Kidney epithelial cell (primary cell): Measurements from ENCODE around the gene PCSK5. TPM values are rescaled to one million over a fixed set of nuclear protein-coding genes. Genes with fewer than 3 reads are reported as not detected.

Experiments
- DNase-seq: peaks from one replicate; pipeline ENCODE4 v3.0.0-alpha.2; 2010; ENCODE audit warnings: low read depth
- H3K27me3 ChIP-seq: 2 replicates; pipeline ENCODE4 v1.6.0; 2011; ENCODE audit warnings: low read length; ENCODE audit not compliant: control insufficient read depth, insufficient read depth
- H3K36me3 ChIP-seq: 2 replicates; pipeline ENCODE4 v1.5.1; 2011; ENCODE audit warnings: low read length; ENCODE audit not compliant: control insufficient read depth, insufficient read depth
- H3K4me3 ChIP-seq: 2 replicates; pipeline ENCODE4 v1.5.1; 2011; ENCODE audit warnings: low read depth, mild to moderate bottlenecking, control low read depth, low read length
- CTCF ChIP-seq: IDR thresholded peaks from 2 replicates; pipeline ENCODE4 v1.5.1; 2011; ENCODE audit warnings: mild to moderate bottlenecking, moderate library complexity, low read length, control low read depth, inconsistent platforms; ENCODE audit not compliant: insufficient read depth, poor library complexity, severe bottlenecking
- total RNA-seq: library from RNA; depleted of rRNA; stranded (reverse); fragments of >200 nt; gene quantifications from 2 replicates; pipeline ENCODE4 v1.2.3, GENCODE V29; 2015

Gene PCSK5
- total RNA-seq, 1 donor from 2014 or later, result 3.8 TPM

GRCh38 chr9:76135902-76136301 lies 245.4 kb downstream of the PCSK5 start:
- no peaks in the 10 kb centered on the region for H3K36me3 ChIP-seq
- H3K4me3 ChIP-seq, result no peak overlapping the region
- no peak for TF ChIP-seq CTCF
- no peaks in the 10 kb centered on the region for H3K27me3 ChIP-seq
- no peak for DNase-seq

GRCh38 chr9:76136986-76137385 lies 246.5 kb downstream of the PCSK5 start:
- H3K27me3 ChIP-seq, result no peaks in the 10 kb centered on the region
- DNase-seq, result peak; percentile 31

GRCh38 chr9:76137931-76138330 lies 247.5 kb downstream of the PCSK5 start:
- no peak overlapping the region for H3K4me3 ChIP-seq
- DNase-seq, result no peak
- no peak for TF ChIP-seq CTCF
- no peaks in the 10 kb centered on the region for H3K27me3 ChIP-seq
- no peaks in the 10 kb centered on the region for H3K36me3 ChIP-seq

More at GRCh38 chr9:76136986-76137385, 246.5 kb downstream of the PCSK5 start:
- Histone ChIP-seq H3K4me3 (no peak overlapping the region), H3K36me3 (no peaks in the 10 kb centered on the region)
- TF ChIP-seq CTCF, result no peak

- no peak for DNase-seq
- H3K27me3 ChIP-seq, result no peaks in the 10 kb centered on the region
- no peak for TF ChIP-seq CTCF
- no peak overlapping the region for H3K4me3 ChIP-seq
- no peaks in the 10 kb centered on the region for H3K36me3 ChIP-seq
These were observed 247.9 kb downstream of the PCSK5 start for GRCh38 chr9:76138360-76138759.

- no peak for DNase-seq
- Histone ChIP-seq H3K4me3 (no peak overlapping the region), H3K27me3 (no peaks in the 10 kb centered on the region), H3K36me3 (no peaks in the 10 kb centered on the region)
- no peak for TF ChIP-seq CTCF
These were observed 253.4 kb downstream of the PCSK5 start for GRCh38 chr9:76143834-76144233.

GRCh38 chr9:76150013-76150412 lies 259.5 kb downstream of the PCSK5 start:
- DNase-seq, result no peak
- Histone ChIP-seq H3K4me3 (no peak overlapping the region), H3K27me3 (no peaks in the 10 kb centered on the region), H3K36me3 (no peaks in the 10 kb centered on the region)
- no peak for TF ChIP-seq CTCF
